KG1 (cell line): ENCODE measurements around the gene NAA50.

Experiments used
- DNase-seq: peaks from one replicate; lab custom pipeline; 2025; lab: John Stamatoyannopoulos, UW

NAA50 gene

GRCh38 chr3:113685124-113685523 is 60.9 kb downstream of the NAA50 start:
- no peak for DNase-seq

- DNase-seq = no peak
Observed at GRCh38 chr3:113684271-113684819, 61.7 kb downstream of the NAA50 start.

- DNase-seq = no peak
Observed at GRCh38 chr3:113678773-113679172, 67.3 kb downstream of the NAA50 start.

- no peak for DNase-seq
Observed at GRCh38 chr3:113677737-113678136, 68.3 kb downstream of the NAA50 start.

- DNase-seq = no peak
Observed at GRCh38 chr3:113676261-113676660, 69.8 kb downstream of the NAA50 start.

GRCh38 chr3:113673593-113673992 is 72.5 kb downstream of the NAA50 start:
- DNase-seq = no peak

DNA sequence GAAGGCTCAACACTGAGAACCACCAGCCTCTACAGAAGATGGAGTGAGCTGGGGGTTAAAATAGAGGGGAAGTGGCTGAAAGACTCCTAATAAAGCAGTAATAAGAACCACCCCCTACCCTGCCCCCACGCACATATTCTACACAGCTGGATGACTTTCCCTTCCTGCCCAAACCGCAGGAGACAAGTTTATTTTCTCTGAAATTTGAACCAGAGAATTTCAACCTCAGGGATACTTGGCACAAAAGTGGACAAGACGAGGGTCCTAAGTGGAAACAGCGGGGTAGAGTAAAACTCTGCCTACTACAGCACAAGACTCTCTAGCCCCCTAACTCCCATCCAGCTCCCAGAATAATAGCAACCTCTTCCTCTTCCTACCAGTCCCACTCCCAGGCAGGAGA is 78.0 kb downstream of the NAA50 start:
- DNase-seq = no peak
